ENCODE results near the gene ZFP36L1. TPM values are rescaled to one million over a fixed set of nuclear protein-coding genes. Genes with fewer than 3 reads are reported as not detected.

Gene ZFP36L1
- total and polyA plus RNA-seq, 9 of the 15 experiments (the other 6 are each of a cell fraction or from before 2014, with no cell fraction given), result 1.3 to 26.6 (median 3.7) TPM

- TF ChIP-seq, protein P1, sequence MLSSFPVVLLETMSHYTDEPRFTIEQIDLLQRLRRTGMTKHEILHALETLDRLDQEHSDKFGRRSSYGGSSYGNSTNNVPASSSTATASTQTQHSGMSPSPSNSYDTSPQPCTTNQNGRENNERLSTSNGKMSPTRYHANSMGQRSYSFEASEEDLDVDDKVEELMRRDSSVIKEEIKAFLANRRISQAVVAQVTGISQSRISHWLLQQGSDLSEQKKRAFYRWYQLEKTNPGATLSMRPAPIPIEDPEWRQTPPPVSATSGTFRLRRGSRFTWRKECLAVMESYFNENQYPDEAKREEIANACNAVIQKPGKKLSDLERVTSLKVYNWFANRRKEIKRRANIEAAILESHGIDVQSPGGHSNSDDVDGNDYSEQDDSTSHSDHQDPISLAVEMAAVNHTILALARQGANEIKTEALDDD (IDR thresholded peaks at IDR 0.05), result no peak
- TF ChIP-seq DPF2 (IDR thresholded peaks at IDR 0.05) (no peak), KLF13 (tag; IDR thresholded peaks at IDR 0.05; ENCODE audit: borderline replicate concordance, low read depth) (no peak), ZNF395 (CRISPR knock-in tag; IDR thresholded peaks at IDR 0.05) (peak; percentile 49; the same call in 1 of the 2 replicates), ZNF561 (CRISPR knock-in tag; conservative IDR thresholded peaks at IDR 0.05) (no peak), SPI1 (IDR thresholded peaks at IDR 0.05; ENCODE audit: borderline replicate concordance, low read depth, low read length) (no peak), CLOCK (CRISPR knock-in tag; IDR thresholded peaks at IDR 0.05; ENCODE audit: borderline replicate concordance) (no peak), ZFX (CRISPR knock-in tag; IDR thresholded peaks at IDR 0.05) (0 out of 2 replicates have a peak, but pooled peaks have one; percentile 6), RAD21 (CRISPR knock-in tag; conservative IDR thresholded peaks at IDR 0.05 in 1 of 2, IDR thresholded peaks at IDR 0.05 in 1 of 2) (peak; percentile 20 to 36; a peak in 2 of 4 replicates), DACH1 (IDR thresholded peaks at IDR 0.05; ENCODE audit: partially characterized antibody) (peak; percentile 19), ATF7 (IDR thresholded peaks at IDR 0.05) (0 out of 2 replicates have a peak, but pooled peaks have one; percentile 11), HDAC6 (IDR thresholded peaks at IDR 0.05; ENCODE audit: low read depth, low read length) (no peak), ATF1 (CRISPR knock-in tag; IDR thresholded peaks at IDR 0.05) (no peak), ATF1 (tag; IDR thresholded peaks at IDR 0.05) (0 out of 2 replicates have a peak, but pooled peaks have one; percentile 18), SIN3A (IDR thresholded peaks at IDR 0.05; ENCODE audit: borderline replicate concordance in 2 of 2, control insufficient read depth in 1 of 2, low read depth in 2 of 2, low read length in 2 of 2) (no peak), CXXC5 (CRISPR knock-in tag; IDR thresholded peaks at IDR 0.05) (peak; percentile 16), TEAD1 (CRISPR knock-in tag; IDR thresholded peaks at IDR 0.05) (0 out of 4 replicates have a peak, but pooled peaks of 1 of the 2 experiments have one; percentile 41), TAF9B (IDR thresholded peaks at IDR 0.05; ENCODE audit: partially characterized antibody) (no peak)
- TF ChIP-seq, protein P2, sequence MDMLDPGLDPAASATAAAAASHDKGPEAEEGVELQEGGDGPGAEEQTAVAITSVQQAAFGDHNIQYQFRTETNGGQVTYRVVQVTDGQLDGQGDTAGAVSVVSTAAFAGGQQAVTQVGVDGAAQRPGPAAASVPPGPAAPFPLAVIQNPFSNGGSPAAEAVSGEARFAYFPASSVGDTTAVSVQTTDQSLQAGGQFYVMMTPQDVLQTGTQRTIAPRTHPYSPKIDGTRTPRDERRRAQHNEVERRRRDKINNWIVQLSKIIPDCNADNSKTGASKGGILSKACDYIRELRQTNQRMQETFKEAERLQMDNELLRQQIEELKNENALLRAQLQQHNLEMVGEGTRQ (CRISPR knock-in tag; IDR thresholded peaks at IDR 0.05), result no peak
- TF ChIP-seq, protein P3, sequence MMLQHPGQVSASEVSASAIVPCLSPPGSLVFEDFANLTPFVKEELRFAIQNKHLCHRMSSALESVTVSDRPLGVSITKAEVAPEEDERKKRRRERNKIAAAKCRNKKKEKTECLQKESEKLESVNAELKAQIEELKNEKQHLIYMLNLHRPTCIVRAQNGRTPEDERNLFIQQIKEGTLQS (IDR thresholded peaks at IDR 0.05), result peak; percentile 44; the same call in 1 of the 2 replicates
- TF ChIP-seq, protein P3 (CRISPR knock-in tag; conservative IDR thresholded peaks at IDR 0.05), result no peak
These were observed 35.2 kb downstream of the ZFP36L1 start (continued) for GRCh38 chr14:68757618-68758081.
